ENCODE results near the gene NPLOC4.
"Not testable (repeated sequence)": the region's sequence is repeated elsewhere in the genome, so short reads cannot be mapped to it uniquely, and the experiment has no call there.

NPLOC4 gene

GRCh38 chr17:81533339-81534141 is 103.4 kb downstream of the NPLOC4 start:
- no peak for DNase-seq (ENCODE audit: low spot score)

- no peak for DNase-seq (ENCODE audit: low spot score)
Observed at GRCh38 chr17:81532490-81533287, 104.2 kb downstream of the NPLOC4 start.

- not testable (repeated sequence) for DNase-seq (ENCODE audit: low spot score)
Observed at GRCh38 chr17:81531998-81532404, 104.9 kb downstream of the NPLOC4 start.

- DNase-seq (ENCODE audit: low spot score): not testable (repeated sequence)
Observed at GRCh38 chr17:81531013-81531412, 105.9 kb downstream of the NPLOC4 start.

GRCh38 chr17:81529437-81529803 is 107.5 kb downstream of the NPLOC4 start:
- DNase-seq (ENCODE audit: low spot score): no peak

- DNase-seq (ENCODE audit: low spot score): no peak
Observed at GRCh38 chr17:81528651-81529436, 108.1 kb downstream of the NPLOC4 start.

- no peak for DNase-seq (ENCODE audit: low spot score)
Observed at GRCh38 chr17:81528384-81528650, 108.6 kb downstream of the NPLOC4 start.

GRCh38 chr17:81527591-81528383 is 109.1 kb downstream of the NPLOC4 start, which contains the start of gene FSCN2:
Gene FSCN2 (plus strand): TSS chr17:81528377. CDS start chr17:81528532, 155 bp downstream.
- no peak for DNase-seq (ENCODE audit: low spot score)

- DNase-seq (ENCODE audit: low spot score): no peak
Observed at GRCh38 chr17:81526662-81527571, 110.0 kb downstream of the NPLOC4 start.

GRCh38 chr17:81524865-81525159 is 112.1 kb downstream of the NPLOC4 start:
- DNase-seq (ENCODE audit: low spot score): no peak

GRCh38 chr17:81524039-81524864 is 112.7 kb downstream of the NPLOC4 start:
- DNase-seq (ENCODE audit: low spot score): no peak

GRCh38 chr17:81523402-81524038 is 113.4 kb downstream of the NPLOC4 start:
- no peak for DNase-seq (ENCODE audit: low spot score)

GRCh38 chr17:81522491-81523401 is 114.2 kb downstream of the NPLOC4 start:
- no peak for DNase-seq (ENCODE audit: low spot score)

- no peak for DNase-seq (ENCODE audit: low spot score)
Observed at GRCh38 chr17:81520021-81520901, 116.7 kb downstream of the NPLOC4 start.

GRCh38 chr17:81519284-81520020 is 117.5 kb downstream of the NPLOC4 start:
- DNase-seq (ENCODE audit: low spot score): no peak

- no peak for DNase-seq (ENCODE audit: low spot score)
Observed at GRCh38 chr17:81518785-81519283, 118.1 kb downstream of the NPLOC4 start.
